GM21526 (cell line): Measurements from ENCODE around the gene ALDH3B1.

Experiments
- ATAC-seq: cut with Tn5 transposase; IDR thresholded peaks from one replicate; pipeline ENCODE4 v1.9.1; 2021; ENCODE audit warnings: moderate library complexity; ENCODE audit not compliant: unreplicated experiment, low FRiP score

Gene ALDH3B1

DNA sequence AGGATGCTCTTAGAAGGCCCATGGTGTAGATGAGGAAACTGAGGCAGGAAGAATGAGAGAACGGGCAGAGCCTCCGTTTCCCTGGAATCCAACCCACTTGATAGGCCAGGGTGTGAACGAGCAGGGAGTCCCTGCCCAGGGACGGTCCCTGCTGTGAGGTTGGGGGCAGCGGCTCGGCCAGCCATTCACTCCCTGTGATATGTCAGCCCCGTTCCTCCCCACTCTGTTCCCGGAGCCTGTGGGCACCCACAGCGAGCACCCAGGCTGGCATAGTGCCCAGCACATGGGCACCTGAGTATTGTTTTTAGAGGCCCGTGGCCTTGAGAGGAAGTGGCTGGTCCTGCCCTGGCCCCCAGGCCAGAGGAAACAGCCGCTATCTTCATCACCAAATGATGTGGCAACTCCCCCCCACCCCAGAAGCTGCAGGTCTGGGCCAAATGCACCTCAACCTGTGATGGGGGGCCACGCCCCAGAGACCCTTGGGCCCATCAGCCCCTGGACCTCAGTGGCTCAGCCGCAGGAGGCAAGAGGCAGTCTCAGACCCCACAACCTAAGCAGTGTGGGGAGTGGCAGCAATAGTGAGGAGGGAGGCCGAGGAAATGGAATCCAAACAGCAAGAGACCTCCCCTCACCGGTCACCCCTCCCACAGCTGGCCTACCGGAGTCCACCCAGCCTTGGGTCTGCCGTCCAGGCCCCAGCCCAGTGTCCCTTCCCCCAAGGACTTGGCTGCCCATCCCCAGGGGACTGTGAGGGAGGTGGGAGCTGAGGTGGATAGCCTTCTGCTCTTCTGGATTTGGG is 2.1 kb downstream of the ALDH3B1 start:
- no peak for ATAC-seq

GRCh38 chr11:68012843-68013610 is 2.9 kb downstream of the ALDH3B1 start:
- no peak for ATAC-seq

GRCh38 chr11:68013611-68014156 is 3.6 kb downstream of the ALDH3B1 start:
- no peak for ATAC-seq

GRCh38 chr11:68014157-68014946 is 4.2 kb downstream of the ALDH3B1 start:
- ATAC-seq = no peak

DNA sequence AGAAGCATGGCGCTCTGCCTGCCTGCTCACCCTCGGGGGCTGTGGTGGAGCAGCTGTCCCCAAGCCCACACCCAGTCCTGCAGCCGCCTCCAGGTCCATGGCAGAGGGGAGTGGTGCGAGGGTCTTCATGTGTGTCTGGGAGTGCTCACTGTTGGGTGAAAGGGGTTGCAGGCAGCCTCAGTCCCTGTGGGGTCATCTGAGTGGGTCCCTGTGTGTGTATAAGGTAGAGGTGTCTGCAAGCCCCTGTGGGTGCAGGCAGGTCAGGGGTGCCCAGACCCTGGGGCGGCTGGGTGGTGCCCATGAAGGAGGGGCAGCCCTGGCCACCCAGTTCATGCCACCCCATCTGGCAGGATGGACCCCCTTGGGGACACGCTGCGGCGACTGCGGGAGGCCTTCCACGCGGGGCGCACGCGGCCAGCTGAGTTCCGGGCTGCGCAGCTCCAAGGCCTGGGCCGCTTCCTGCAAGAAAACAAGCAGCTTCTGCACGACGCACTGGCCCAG is 4.9 kb downstream of the ALDH3B1 start:
- ATAC-seq = no peak

GRCh38 chr11:68015467-68015866 is 5.3 kb downstream of the ALDH3B1 start:
- ATAC-seq = no peak

- no peak for ATAC-seq
Observed at GRCh38 chr11:68016161-68016903, 6.2 kb downstream of the ALDH3B1 start.

DNA sequence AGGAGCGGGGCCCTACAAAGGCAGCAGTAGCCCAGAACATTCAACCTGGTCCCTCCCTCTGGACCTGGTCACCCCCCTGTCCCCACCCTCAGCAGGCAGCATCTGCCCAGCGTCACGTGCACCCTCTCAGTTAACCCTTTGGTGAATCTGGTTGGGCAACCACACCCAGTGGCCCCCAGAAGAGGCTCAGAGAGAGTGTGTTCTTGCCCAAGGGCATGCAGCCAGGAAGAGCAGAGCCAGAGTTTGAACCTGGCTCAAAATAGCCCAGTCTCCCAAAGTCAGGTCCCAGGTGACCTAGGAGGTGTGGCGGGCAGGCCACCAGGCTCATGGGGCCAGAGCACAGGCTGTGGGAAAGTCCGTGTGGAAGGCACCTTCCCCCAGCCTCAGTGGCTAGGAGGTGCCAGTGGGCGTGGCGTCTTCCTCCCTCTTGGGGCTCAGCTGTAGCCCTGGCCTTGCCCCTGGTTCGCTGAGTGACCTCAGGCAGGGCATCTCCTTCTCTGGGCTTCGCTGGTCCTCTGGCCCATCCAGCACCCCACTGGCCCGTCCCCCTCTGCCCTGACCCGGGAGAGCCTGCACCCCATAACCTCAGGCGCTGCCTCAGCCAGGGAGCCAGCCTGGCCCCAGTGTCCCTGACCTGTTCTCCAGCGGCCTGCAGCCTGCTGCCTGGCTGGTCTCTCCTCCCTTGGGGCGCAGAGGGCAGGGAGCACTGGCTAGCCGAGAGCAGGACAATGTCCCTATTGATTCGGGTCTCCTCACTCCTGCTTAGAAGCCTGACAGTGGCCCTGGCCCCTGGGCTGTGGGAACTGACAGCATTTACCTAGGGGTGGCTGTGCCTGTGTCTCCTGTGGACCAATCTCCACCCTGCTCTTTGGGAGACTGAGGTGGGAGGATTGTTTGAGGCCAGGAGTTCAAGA is 7.0 kb downstream of the ALDH3B1 start:
- ATAC-seq = no peak

GRCh38 chr11:68017980-68018729 is 8.0 kb downstream of the ALDH3B1 start:
- ATAC-seq = no peak

DNA sequence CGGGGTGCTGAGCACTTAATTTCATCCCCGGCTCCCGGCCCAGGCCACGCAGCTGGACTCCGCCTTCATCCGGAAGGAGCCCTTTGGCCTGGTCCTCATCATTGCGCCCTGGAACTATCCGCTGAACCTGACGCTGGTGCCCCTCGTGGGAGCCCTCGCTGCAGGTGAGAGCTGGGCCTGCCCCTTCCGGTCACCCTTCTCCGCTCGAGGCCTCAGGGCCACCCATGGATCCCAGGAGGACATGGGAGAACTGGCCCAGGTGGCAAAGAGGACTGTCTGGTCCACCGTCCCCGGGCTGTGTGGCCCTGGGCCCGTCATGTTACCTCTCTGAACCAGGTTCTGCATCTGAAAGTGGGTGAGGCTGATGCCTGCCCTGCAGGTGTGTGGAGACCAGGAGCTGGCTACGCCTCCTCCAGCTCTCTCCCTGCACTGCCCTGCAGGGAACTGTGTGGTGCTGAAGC is 8.6 kb downstream of the ALDH3B1 start:
- ATAC-seq = no peak

DNA sequence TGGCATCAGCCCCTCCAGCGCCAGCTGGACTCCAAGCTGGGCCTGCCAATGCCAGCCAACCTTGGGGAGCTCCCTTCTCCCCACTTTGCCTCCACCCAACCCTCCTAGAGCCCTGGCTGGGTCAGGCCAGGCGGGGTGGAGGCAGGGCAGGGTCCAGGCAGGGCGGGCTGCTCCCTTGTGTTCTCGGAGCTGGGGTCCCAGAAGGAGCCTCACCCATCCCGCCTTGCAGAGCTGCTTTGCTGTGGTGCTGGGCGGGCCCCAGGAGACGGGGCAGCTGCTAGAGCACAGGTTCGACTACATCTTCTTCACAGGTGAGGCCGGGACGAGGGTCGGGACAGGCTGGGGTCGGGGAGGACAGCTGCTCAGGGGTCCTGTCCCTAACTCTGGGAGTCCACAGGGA is 9.4 kb downstream of the ALDH3B1 start:
- ATAC-seq = no peak

DNA sequence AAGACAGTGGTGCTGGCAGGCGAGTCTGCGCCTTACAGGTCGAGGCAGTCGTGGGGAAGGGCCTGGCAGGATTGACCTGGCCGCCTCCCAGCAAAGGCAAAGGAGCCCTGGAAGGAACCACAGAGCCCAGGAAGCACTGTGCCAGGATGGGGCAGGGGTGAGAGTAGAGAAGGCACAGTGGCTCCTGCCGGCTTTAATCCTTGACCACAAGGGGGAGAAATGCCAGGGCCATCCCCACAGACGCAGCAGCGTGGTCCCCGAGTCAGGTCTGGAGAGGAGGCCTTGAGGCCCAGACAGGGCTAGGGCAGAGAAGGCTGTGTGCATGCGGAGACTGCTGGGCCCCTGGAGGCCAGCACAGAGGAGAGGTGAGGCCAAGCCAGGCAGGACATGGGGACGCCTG is 10.4 kb downstream of the ALDH3B1 start:
- ATAC-seq = no peak

GRCh38 chr11:68021167-68021787 is 11.2 kb downstream of the ALDH3B1 start:
- ATAC-seq = no peak

- no peak for ATAC-seq
Observed at GRCh38 chr11:68022531-68022930, 12.4 kb downstream of the ALDH3B1 start.

GRCh38 chr11:68024508-68024907 is 14.4 kb downstream of the ALDH3B1 start:
- ATAC-seq = no peak

GRCh38 chr11:68025047-68025446 is 14.9 kb downstream of the ALDH3B1 start:
- no peak for ATAC-seq

DNA sequence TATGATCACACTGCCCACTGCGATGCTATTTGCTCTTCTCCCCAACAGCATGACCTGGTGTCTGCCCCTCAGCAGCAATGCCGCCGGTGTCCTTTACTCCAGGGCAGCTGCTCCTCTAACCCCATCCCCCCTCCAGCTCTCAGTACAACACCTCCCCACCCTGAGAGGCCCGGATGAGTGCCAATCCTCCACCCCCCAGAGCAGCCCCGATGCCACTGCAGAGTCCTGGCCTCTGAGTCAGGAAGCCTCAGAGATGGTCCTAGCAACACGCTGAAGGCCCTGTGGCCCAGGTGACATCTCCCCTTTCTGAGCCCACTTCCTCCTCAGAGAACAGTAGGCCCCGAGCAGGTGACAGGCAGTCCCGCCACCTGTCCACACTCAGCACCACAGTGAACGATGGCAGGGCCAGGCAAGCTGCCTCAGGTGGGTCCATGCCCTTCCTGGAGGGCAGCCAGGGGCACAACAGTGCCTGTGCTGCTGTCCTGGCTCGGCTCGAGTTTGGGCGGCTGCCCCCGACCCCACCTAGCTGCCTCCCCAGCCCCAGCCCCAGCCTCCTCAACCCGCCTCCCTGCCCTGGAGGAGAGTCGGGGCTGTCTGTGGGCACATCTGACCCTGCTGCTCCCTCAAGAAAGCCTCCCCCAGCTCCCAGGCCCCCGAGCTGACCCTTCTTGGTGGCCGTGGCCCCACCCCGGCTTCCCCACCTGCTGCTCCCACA is 16.4 kb downstream of the ALDH3B1 start:
- ATAC-seq = no peak
